GM18505 (cell line): ENCODE data around the gene PDPK1.
"Not testable (repeated sequence)": the region's sequence is repeated elsewhere in the genome, so short reads cannot be mapped to it uniquely, and the experiment has no call there.

Experiments
- ATAC-seq: cut with Tn5 transposase; IDR thresholded peaks from one replicate; pipeline ENCODE4 v1.9.1; 2021; ENCODE audit not compliant: unreplicated experiment
- POLR2A ChIP-seq: IDR thresholded peaks from 4 replicates; pipeline ENCODE4 v1.6.1; 2011; ENCODE audit warnings: borderline replicate concordance; ENCODE audit not compliant: insufficient read depth, insufficient read length; ENCODE audit errors: extremely low read depth

PDPK1 gene

DNA sequence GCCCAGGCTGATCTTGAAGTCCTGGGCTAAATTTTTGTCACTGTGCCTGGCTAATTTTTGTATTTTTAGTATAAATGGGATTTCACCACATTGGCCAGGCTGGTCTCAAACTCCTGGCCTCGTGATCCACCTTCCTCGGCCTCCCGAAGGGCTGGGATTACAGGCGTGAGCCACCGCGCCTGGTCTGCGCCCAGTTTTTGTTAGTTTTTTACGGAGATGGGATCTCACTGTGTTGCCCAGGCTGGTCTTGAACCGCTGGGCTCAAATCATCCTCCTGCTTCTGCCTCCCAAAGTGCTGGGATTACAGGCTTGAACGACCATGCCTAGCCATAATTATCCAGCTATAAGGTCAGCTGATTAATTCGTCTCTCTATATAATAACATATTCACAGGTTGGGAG is 3.9 kb upstream of the PDPK1 start:
- no peak for TF ChIP-seq POLR2A
- no peak for ATAC-seq

DNA sequence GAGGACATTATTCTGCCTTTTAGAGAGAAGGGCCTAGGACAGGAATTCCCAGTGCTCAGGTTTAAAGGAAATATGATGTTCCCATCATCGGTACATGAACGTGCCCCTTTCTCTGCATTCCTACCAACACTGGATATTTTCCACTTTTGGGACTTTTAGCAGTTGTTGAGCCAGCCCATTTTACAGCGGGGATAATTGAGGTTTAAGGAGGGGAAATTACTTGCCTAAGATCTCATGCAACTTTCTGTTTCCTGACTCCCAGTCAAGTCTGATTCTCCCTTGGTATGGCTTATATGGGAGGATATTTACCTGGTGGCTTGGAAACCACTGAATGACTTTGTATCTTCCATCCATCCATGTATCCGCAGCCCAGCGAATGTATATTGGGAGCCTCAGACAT is 3.5 kb upstream of the PDPK1 start:
- ATAC-seq = not testable (repeated sequence)

DNA sequence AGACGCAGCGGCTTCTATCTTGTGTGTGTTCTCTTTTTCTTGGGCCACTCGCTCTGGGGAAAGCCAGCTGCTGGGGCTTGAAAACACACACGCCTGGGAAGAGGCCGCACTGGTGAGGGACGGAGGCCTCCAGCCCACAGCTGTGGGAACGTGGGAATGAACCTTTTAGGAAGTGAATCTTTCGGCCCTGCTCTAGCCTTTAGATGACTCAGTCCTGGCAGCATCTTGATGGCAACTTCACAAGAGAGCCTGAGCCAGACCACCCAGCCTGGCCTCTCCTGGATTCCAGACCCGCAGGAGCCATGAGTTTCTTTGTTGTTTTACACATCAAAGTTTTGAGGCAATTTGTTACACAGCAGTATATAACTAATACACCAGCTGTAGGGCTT is 2.2 kb upstream of the PDPK1 start:
- no peak for ATAC-seq
- no peak for TF ChIP-seq POLR2A

DNA sequence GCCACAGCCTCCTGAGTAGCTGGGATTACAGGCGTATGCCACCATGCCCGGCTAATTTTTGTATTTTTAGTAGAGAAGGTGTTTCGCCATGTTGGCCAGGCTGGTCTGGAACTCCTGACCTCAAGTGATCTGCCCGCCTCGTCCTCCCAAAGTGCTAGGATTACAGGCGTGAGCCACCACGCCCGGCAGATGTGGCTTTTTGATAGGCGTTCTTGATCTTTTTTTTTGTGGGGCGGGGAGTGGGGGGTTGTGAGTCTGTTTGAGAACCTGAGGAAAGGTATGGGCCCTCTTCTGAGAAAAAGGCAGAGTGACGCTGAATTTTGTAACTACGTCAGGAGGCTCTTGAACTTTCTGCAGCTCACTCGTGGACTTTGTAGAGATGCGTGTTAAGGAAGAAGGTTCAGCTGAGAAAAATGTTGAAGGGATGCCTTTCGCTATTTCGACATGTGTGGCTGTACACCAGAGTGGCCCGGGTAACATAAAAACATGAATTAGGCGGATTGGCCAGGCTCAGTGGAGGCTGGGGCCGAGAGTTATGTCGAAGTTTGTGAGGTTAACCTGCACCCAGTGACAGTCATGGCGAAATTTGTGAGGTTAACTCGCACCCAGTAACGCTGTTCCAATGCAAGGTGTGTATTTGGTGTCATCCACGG is 1.5 kb downstream of the PDPK1 start:
- not testable (repeated sequence) for ATAC-seq

DNA sequence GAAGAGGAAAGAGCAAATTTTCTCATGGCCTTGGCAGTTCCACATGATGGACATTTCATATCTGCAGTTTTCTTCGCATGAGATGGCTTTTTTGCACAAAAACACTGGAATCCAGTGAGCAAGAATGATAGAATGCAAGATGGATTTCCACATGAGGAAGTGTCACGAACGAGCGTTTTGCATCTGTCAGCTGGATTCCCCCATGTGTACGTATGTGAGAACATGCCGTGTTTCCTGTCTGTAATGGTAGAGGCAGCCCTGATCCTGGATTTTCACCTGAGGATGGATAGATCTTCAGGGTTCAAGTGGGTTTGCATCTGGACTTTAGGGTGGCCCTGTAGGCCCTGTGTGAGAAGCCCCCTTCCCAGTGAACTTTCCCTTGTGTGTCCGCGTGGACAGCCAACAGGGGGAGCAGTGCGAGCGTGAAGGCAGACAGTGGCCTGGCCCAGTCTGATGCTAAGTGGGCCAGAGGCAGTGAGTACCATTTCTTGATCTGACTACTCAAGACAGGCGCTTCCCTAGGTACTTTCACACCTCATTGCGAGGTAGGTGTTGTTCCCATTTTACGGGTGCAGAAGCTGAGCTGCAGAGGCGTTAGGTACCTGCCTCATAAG is 2.1 kb downstream of the PDPK1 start:
- not testable (repeated sequence) for ATAC-seq

DNA sequence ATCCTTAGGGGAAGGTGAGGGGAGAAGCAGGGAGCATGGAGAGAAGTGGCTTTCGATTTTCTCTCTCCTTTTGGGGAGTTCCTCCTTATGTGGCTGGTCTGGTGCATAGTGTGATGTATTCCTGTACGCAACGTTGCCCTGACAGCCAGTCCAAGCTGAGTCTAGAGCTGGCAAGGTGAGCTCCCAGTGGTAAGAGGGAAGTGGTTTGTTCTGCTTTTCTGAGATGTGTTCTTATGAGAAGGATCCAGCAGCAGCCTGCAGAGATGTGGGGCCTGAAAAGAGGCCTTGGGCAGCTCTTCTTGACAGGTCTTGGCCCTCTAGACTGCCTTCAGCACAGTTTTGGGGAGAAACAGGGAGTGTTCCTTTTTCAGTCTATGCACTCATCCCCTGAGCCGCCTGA is 3.1 kb downstream of the PDPK1 start:
- ATAC-seq = not testable (repeated sequence)

DNA sequence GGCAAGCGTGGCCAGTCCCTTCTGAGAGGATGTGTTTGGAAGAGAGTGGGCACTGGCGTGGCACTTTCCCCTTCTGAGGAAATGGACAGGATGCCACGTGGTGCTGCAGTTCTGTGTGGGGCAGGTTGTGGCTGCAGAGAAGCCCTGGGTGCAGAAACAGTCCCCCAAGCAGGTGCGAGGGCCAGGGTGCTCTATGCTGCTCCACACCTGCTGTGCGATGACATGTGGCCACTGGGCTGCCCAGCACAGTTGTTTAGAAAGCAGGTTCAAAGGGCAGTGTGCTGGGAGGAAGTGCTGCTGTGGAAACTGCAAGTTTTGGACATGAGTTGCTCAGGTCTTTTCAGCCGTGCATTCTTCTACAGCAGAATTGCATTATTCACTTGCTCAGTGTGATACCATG is 3.6 kb downstream of the PDPK1 start:
- ATAC-seq = not testable (repeated sequence)

DNA sequence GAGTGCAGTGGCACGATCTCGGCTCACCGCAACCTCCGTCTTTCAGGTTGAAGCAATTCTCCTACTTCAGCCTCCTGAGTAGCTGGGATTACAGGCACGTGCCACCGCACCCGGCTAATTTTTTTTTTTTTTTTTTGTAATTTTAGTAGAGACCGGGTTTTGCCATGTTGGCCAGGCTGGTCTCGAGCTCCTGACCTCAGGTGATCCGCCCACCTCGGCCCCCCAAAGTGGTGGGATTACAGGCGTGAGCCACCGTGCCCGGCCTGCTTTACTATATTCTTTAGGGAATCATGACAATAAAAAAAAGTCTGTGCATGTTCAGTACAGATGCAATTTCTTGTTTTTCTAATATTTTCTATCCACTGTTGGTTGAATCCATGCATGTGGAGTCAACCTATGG is 6.0 kb downstream of the PDPK1 start:
- not testable (repeated sequence) for ATAC-seq

DNA sequence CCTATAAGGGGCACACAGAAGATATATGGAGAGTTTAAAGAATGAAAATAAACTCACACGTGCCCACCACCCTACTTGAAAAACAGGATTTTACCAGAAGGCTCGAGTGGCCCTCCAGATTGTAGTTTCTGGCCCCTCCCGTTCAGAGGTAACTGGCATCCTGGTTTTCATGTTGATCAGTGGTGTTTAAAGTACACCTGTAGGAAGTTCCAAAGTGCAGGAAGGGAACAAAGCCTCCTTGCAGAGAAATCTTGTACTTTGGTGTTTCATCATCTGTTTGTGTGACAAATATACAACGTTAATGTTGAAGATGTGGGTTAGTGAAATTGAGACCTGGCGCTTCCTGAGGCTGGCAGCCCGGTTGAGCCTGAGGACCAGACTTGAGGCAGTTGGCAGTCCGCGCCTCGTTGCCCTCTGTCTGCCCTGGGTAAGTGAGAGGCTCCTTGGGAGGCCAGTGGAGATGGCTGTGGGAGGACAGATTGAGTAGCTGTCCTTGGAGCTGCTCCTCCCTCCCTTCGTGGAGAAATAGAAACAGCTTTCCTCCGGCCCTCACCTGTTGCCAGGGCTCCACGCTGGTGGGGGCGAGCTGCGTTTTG is 12.6 kb downstream of the PDPK1 start:
- not testable (repeated sequence) for ATAC-seq

DNA sequence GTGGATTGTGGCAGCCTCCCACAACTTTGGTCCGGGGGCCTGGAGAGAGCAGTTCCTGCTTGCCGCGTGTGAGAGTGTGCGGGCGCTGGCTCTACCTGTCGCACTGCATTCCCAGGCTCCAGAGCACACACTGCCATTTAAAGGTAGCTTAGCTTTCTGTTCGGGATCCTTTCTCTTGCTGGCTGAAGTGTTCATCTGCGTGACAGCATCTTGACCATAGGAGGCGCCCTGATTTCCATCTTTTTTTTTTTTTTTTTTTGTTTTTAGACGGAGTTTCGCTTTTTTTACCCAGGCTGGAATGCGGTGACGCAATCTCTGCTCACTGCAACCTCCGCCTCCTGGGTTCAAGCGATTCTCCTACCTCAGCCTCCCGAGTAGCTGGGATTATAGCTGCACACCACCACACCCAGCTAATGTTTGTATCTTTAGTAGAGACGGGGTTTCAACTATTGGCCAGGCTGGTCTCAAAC is 13.6 kb downstream of the PDPK1 start:
- not testable (repeated sequence) for ATAC-seq

DNA sequence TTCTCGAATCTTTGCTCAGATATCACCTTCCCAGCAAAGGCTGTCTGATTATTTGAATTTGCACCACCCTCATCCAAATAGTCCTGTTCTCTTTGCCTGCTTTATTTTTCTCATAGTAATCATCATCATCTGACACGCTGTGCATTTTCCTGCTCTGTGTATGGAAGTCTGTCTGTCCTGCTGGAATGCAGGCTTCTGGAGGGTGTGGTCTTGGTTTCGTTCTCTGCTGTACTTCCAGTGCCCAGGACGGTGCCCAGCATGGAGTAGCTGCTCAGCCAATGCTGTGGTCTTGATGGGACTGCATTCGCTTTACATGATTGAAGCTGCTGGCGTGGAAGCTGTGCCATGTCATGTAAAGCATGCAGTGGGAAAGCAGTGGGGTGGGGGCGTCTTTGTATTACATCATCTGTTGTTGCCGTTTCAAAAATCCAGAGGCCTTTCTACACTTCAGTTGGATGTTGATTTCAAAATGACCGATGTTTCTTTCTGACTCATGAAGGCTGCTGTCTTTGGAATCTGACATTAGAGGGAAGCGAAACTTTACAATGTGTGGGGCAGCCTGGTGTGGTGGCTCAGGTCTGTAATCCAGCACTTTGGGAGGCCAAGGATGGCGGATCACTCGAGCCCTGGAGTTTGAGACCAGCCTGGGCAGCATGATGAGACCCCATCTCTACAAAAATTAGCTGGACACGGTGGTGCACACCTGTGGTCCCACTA is 17.0 kb downstream of the PDPK1 start:
- not testable (repeated sequence) for ATAC-seq

DNA sequence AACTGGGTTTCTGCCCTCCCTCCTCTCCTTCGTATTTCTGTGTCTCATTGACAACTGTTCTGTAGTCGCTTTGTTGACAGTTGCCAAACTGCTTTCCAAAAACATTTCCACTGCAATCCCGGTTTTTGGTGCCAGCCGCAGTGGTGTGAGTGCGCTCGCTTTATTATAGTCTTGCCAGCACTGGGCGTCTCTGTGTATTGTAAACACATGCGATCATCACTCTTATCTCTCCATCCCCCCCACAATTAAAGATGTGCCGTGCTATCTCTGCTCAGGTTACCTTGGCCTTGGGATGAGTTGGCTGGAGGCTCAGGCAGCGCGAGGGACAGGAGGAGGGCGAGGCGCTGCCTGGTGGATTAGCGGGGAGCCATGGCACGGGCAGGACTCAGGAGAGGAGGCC is 19.3 kb downstream of the PDPK1 start:
- ATAC-seq = not testable (repeated sequence)

DNA sequence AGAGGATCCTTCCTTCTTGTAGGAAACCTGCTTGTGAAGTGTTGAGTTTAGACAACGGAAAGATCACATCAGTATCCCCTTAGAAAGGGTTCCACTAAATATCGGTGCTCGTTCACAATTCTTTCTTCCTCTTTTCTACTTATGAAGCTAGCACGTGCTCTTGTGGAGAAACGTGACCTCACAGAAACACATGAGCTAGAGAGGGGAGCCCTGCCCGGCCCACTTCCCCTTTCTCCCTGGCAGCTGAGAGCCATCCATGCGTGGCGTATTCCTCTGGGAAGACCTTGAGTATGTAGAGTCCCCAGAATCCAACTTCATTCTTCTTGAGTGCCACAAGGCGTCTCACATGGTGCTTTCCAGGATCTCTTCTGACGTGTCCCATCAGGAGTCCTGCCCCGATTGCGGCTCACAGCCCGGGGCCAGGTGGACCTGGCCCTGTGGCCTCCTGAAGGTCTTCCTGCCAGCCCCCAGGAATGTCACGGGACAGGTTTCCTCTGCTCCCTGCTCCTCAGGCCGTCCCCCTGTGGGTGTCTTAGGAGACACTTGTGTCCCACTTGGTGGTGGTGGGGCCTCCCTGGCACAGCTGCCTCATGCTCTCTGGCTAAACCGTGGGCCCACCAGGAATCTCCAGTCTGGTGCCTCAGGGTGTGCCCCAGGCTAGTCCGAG is 22.4 kb downstream of the PDPK1 start:
- ATAC-seq = not testable (repeated sequence)

DNA sequence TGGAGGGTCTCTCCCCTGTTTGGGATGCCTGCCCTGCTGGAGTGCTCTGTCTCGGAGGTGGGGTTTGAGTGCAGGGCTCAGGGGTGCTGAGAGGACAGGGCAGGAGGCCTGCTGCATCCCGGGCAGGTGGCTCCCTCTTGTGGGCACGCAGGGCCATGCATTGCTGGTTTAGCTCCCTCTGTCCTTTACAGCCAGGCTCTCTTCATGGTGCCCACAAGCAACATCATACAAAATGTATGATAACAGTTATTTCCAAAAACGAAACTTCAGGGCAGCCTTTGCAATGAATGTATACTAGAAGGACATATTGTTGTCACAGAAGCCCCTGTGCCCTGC is 22.9 kb downstream of the PDPK1 start:
- not testable (repeated sequence) for ATAC-seq

DNA sequence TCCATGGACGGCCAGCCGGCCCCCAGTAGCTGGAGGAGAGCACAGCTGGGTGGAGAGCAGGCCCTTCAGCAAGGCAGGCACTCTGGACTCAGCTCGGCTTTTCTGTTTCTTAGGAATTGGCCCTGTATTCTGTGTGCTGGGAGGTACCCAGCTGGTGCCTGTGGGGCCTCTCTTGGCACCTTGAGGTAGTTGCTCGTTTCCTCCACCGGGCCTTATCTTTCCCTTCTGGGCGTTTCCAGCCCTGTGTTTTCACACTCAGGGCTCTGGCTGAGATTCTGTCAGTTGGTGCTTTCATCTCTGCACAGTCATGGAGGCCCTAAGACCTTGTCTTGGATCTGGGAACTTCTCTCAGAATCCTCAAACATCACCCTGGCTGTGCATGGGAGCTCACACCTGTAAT is 29.7 kb downstream of the PDPK1 start:
- ATAC-seq = not testable (repeated sequence)

DNA sequence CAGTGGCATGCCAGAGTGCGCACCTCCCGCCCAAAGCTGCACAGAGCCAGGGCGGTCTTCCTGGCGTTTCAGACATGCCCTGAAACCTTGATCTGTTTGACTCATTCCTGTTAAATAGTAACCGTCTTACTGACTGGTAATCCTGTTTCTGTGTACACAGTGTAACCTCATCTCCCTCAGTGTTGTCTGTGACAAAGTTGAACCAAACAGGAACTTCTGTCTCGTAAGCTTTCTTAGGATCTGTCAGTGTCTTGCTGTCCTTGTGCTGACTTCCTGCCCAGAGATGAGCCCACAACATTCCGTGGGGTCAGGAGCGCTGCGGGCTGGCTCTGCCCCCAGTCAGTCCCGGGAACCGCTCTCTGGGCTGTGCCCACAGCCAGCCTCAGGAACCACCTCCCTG is 30.8 kb downstream of the PDPK1 start:
- ATAC-seq = not testable (repeated sequence)

DNA sequence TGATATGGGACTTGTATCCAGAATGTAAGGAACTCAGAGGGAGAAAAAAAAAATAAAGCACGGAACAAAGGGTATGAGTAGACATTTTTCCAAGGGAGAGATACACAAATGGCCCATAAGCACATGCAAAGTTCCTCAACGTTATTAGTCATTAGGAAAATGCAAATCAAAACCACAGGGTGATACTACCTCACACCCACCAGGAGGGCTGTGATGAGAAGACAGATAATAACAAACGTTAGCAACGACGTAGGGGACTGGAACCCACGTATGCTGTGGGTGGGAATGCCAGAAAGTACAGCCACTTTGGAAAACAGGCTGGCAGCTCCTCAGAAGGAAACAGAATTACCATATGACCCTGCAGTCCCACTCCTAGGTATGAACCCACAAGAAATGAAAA is 34.9 kb downstream of the PDPK1 start:
- ATAC-seq = not testable (repeated sequence)

DNA sequence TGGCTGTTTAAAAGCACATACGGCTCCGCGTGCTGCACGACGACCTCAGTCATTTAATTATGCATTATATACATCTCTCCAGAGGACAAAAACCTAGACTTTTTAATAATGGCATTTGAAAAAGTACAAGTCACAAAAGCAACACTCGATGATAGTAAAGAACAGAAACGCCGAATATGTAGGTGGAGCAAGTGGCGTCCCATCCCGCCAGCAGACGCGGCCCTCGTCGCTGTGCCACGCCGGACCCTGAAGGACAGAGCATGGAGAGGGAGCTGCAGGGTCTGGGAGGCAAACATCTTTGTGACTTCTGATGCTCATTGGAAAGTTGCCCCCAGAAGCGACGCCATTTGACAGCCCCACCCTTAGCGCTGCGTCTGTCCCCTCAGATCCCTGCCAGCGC is 38.0 kb downstream of the PDPK1 start:
- ATAC-seq = not testable (repeated sequence)

DNA sequence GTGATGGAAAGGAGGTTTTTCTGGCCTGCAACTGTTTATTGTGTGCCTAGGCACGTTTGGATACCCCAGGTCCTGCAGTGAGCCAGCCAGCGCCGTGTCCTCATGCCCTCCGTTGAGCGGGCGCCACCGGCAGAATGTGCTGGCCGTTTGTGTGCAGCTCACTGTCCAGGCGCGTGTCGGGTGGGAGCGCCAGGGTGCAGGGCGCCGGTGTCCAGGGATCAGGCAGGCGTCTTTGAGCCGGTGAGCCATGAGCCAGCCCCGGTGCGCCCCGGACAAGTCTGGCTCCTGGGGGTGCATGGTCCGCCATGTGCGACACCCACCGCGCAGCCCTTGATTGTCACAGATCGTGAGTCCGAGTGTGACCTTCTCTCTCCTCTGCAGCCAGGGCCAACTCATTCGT is 39.2 kb downstream of the PDPK1 start:
- not testable (repeated sequence) for ATAC-seq

DNA sequence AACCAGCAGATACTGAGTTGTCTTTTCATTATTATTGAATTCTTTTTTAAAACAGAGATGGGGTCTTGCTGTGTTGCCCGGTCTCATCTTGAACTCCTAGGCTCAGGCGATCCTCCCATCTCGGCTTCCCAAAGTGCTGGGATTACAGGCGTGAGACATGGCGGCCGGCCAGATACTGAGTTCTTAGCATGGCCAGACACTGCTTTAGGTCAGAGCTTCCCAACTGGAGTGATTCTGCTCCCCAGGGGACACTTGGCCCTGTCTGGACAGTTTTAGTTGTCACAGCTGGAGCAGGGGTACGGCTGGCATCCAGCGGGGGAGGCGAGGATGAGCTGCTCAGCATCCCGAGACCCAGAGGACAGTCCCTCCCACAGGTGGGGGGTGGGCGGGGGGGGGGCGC is 41.1 kb downstream of the PDPK1 start:
- not testable (repeated sequence) for ATAC-seq

DNA sequence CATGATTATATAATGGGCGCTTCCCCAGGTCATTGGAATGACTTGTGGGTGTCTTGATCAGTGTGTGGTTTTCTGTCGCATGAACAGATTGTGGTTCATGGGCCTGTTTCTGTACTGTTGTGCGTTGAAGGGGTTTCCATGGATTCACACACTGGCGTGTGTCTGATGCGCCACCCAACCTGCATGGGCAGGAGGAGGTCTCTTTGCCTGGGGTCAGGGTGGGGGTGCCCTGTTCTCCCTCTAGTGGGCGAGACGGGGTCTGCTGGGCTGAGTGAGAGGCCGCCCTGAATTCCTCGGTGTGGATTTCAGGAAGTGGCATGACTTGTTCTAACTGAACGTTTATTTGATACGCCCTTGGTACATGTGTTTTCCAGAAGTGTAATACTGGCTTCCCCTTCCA is 42.3 kb downstream of the PDPK1 start:
- not testable (repeated sequence) for ATAC-seq
